Neural progenitor cell (in vitro differentiated cells): ENCODE results near the gene HAT1.

Experiments used
- EZH2 ChIP-seq: fragments of 200-600 bp; sonication (generic); IDR thresholded peaks from 2 replicates; pipeline ENCODE4 v1.6.1; 2017; ENCODE audit warnings: antibody characterized with exemption, mild to moderate bottlenecking, moderate library complexity
- EZH2phosphoT487 ChIP-seq: fragments of 200-600 bp; sonication (generic); IDR thresholded peaks from 2 replicates; pipeline ENCODE4 v1.6.1; 2017; ENCODE audit warnings: antibody characterized with exemption

GRCh38 chr2:171968509-171968908 is 46.2 kb downstream of the HAT1 start:
- TF ChIP-seq EZH2 (no peak), EZH2phosphoT487 (no peak)
